8988T (cell line): ENCODE data around the gene LRP11.
"Not testable (repeated sequence)": the region's sequence is repeated elsewhere in the genome, so short reads cannot be mapped to it uniquely, and the experiment has no call there.

Experiments
- DNase-seq: peaks from one replicate; pipeline ENCODE4 v3.0.0; 2011

The LRP11 gene

DNA sequence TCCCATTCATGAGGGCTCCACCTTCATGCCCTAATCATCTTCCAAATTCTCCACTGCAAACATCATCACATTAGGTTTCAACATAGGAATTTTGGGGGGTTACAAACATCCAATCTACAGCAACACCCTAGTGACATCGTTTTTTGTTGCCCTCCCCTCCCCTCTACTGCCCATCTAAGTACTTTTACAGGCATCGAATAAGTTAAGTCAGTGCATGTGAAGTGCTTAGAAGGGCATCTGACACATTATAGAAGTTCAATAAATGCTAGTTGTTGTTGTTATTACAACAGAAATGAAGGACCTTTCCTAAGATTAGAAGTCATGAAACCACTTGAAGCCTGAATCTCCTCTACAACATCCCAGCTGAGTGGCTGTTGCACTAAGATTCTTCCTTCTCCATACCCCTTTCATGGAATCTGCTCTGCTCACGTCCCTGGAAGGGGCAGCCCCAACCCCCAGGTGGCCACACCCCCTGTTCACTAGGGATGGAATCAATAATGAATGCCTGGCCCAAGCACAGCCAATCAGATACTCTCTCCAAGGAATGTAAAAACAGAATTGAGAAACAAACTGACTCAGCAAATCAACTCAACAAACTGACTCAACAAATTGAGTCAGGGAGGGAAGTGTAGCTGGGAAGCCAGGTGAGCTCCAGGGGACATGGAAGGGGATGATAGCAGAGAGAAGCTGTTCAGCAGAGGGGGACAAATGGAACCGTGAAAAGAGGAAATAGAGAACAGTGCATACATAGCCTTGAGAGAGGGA is 3.9 kb upstream of the LRP11 start:
- DNase-seq, result no peak

DNA sequence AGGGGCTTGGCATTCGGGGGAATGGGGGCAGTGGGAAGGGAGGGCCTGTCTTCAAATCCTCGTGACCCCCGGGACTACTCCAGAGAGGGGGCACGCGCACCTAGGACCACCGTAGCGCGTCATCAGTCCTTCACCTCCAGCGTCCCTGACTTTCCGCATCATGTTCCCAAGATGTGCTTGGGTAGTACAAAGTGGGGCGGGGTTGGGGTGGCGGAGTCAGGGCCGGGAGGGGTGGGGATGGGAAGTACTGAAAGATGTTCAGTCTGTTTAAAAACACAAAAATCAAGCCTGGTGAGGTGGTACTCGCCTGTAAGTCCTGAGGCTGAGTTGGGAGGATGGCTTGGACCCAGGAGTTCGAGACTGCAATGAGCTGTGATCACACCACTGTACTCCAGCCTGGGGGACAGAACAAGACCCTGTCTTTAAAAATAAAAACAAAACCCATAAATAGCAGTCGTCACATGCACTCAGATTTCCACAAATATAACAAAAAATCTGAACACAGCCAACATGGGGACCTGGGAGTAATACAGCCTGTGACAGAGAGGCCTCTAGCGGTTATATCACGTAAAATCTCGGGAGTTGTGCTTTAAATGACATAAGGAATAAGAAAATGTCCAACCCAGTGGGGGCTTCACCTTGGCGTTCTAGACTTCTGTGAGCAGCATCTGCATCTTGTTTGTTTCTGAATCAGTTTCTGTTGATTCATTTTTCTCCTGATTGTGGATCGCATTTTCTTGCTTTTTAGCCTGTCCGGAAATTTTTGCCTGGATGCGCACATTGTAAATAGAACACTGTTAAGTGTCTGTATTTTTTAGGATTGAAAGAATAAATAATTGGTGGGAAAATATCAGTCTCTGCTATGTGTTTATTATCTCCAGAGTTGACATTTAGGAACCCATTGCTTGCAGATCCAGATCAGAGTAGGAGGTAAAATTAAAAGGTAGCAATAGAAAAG is 698 bp upstream of the LRP11 start:
- DNase-seq, result peak; percentile 51

DNA sequence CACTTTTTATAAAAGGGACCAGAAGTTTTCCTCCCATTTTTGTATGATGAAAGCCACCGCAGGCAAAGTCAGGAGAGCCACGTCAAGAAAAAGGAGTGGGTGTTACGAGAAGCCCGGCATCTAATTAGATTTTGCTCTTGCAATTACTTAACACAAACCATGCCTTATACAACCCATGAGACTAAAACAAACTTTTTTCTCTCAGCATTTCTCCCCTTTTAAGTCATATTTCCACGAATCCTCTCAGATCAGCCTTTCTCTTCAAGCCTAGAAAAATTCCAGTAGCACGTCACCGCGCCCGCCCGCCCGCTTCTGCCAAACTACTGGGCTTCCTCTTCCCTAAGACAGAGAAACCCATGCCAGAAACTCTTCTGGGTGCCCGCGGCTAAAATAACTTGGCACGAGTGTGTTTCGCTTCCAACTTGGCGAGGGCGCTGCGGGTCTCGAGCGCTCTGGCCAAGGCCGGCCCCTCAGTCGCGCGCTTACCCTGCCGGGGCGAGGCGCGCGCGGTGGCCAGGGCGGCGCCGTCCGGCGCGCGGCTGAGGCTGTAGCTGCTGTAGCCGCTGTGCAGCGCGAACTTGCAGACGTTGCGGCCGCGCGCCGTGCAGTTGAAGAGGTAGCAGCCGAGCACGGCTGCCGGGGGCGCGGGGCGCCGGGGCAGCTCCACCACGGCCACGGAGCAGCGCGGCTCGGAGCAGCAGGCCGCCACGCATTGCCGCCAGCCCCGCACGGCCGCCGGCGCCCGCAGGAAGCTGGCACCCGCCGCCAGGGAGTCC is 1.0 kb downstream of the LRP11 start:
- no peak for DNase-seq

DNA sequence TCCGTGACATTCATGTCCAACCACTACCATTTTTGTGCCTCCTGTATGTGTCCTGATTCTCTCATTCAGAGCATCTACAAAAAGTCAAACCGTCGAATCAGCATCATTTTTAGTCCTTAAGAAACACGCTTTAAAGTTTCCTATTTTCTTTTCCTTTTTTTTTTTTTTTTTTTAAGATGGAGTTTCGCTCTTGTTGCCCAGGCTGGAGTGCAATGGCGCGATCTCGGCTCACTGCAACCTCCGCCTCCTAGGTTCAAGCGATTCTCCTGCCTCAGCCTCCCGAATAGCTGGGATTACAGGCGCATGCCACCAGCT is 1.8 kb downstream of the LRP11 start:
- DNase-seq, result not testable (repeated sequence)

DNA sequence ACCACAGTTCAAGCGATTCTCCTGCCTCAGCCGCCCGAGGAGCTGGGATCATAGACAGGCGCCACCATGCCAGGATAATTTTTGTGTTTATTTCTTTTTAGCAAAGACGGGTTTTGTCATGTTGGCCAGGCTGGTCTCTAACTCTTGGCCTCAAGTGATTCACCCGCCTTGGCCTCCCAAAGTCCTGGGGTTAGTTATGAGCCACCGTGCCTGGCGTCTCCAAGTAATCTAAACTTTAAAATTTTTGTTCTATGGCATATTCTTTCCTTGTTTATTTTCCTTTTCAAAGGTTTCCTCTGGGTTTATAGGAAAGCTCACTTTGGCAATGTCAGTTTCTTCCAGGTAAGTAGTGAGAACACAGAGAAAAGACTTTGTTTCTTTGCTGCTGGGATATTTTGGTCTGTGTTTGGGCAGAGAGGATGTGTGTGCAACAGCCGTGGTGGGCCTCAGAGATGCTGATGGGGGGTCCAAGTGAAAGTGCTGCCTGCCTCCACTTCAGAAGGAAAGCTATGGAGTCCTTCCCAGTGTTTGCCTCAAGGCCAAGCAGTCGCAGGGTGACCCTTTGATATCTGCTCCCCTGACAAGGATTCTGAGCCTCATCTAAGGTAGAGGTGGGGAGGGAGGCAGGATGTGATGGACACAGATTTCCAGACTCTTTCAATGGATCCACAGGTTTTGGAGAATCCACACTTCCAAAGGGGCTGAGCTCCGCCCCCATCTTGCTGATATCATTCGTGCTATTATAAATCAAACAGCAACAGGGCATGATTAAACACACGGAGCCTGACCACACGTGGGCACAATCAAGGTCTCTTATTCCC is 2.3 kb downstream of the LRP11 start:
- no peak for DNase-seq

DNA sequence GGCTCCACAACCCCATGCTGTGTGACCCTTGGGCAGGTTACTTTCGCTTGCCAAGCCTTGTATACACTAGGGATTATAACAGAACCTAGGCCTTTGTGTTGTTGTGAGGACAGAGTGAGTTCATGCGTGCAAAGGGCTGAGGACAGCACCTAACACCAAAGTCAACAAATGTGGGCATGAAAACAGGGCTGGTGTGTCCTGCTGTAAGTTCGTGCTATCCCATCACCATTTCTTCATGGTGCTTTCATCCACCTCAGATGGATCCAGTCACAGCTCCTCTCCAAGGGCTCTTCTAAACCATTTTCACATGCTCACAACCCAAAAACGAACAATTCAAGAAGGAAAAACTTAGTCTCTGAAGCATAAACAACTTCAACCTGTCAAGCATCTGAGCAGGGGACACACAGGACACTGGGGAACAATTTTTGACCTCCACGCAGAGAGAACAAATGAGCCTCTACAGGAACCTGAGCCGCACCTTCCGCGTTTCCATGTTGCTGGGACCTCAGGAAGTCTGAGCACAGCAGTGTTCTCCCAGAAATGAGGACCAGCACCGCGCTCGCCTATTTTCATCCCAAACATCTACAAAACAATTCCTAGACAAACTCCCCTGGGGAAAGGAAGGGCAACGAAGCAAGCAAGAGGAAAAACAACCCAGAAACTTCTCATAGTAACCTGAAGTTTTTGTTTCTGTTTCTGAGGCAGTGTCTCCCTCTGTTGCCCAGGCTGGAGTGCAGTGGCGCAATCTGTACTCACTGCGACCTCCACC is 3.1 kb downstream of the LRP11 start:
- no peak for DNase-seq

DNA sequence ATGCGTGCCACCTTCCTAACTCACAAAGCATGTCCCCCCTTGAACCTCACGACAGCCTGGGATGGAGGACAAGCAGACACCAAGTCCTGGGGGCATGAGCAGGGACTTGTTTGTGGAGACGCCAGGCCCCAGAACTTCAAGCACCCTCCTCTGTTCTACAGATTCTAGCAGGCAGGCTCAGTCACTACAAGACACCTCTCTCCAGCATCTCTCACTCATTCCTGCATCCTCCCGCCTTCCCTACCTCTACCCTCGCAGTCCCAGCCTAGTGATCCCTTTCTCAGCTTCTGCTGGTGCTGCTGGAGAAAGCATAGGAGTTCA is 3.7 kb downstream of the LRP11 start:
- DNase-seq, result no peak

DNA sequence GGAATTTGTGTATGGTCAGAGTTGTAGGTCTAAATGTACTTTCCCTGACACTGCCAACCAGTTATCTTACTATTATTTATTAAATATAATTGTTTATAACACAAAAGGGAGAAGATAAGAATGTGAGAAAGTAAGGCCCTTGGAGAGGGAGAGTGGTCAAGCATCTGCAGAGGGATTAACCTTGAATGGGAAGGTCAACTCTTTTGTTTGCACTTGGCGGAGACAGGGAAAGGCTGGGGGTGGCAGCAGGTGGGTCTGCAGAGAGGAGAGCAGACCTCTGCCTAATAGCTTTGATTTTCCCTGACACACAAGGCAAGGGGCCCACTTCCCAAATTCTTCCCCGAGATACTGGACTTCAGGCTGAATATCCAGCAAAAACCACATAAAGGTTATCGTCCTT is 4.2 kb downstream of the LRP11 start:
- DNase-seq, result no peak

DNA sequence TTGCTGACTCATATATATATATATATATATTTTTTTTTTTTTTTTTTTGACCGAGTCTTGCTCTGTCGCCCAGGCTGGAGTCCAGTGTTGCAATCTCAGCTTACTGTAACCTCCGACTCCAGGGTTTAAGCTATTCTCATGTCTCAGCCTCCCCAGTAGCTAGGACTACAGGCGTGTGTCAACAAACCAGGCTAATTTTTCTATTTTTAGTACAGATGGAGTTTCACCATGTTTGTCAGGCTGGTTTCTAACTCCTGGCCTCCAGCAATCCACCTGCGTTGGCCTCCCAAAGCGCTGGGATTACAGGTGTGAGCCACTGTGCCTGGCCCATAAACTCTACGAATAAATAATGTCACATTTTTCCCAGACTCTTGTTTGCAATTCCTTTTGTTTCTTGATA is 4.8 kb downstream of the LRP11 start:
- no peak for DNase-seq

DNA sequence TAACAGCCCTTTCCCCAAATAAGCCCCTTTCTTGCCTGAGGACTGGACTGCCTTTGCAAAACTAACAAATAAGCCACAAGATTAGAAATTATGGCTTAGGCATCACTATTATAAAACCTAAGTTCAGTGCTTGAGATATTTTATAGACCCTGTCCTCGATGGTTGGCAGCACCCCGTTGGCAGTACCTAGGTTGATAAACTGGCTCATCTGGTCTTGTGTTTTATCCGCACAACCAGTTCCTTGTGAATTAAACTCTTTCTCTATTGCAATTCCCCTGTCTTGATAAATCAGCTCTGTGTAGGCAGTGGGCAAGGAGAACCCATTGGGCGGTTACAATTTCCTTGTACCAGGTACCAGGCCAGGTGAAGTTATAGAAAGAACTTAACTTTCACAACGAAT is 6.6 kb downstream of the LRP11 start:
- no peak for DNase-seq

DNA sequence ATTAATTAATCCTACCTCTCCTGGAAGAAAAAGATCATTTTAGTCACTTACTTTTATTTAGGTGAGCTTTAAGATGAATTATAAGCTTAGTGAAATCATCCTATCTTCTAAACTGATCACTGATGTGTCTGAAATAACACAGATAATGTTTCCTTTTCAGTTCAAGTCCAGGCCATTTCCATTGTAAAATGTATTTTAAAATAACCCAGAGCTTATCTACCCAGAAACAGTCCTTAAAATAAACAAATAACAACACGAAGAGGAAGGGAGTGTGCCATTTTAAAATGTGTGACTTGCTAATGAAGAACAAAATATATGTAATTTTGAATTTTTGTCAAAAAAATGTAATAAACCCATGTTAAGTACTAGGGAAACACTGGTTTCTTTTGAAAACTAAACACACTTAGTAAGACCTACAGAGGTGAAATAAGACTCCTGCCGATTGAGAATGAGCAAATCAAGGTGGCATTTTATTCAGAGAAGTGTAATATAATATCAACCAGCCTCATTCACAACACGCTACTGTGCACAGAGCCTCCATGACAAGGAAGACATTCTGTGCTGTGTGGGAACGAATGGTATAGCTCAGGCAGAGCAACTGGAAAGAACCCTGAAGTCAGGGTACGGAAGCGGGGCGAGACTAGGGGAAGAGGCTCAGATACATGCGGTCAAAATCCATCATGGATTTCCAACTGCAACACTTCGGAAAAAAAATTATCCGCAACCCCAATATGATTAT is 7.7 kb downstream of the LRP11 start:
- no peak for DNase-seq

DNA sequence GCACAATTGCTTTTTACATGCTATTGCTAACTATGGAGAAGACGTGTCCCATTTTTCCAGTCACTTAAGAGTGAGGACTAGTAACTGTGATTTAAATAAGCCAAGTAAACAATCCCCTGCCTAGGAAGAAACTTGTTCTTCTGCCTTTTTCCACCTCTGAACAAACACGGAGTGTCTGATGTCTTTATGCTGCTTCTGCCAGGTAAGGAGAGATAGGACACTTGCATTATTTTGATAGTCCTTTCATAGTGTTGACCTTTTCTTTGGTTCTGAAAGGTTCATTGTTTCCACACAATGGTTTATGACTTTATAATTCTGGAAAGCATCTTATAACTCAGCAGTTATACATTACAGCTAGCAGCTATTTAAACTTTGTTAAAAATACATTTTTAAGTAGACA is 8.4 kb downstream of the LRP11 start:
- no peak for DNase-seq

DNA sequence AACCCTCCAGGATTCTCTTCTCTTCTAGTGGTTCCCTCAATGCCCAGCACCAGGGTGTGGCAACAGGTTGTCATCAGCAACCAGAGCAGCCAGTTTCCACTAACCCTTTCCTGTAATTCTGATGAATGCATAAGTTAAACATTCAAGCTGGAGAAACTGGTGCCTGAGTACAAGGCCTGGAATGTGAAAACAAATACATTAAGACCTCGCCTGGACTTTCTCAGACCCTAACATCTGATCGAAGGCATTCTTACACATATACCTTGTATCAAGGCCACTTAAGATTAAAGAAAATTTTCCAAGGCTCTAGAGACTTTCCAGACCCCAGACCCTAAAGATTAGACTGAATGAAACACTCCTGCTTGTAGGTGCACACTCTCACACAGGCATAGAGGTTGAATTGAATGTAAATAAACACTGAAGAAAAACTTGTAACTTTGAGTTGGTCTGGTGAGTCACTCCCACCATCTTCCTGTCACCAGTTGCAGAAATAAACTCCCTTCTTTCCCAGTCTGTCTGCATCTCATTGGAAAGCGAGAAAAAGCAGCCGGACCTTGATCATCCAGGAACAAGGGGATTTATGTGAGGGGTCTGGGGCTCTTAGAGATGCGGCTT is 9.0 kb downstream of the LRP11 start:
- DNase-seq, result no peak

DNA sequence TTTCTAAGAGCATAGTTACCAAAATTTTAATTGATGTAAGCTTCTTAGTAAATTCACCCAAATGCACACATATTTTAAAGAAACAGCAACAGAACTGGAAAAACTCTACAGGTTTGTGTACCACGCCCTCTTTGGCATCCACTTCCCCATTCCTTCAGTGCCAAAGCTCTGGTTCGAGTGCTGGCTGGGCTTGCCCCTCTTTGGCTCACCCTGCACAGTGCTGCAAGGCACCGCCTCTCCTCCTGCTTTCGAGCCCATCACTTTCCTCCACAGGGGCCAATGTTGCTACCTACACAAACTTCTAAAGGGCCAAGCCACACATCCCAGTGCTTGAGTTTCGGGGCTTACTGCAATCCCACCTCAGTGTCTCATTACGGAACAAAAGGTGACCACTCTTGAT is 9.6 kb downstream of the LRP11 start:
- no peak for DNase-seq

DNA sequence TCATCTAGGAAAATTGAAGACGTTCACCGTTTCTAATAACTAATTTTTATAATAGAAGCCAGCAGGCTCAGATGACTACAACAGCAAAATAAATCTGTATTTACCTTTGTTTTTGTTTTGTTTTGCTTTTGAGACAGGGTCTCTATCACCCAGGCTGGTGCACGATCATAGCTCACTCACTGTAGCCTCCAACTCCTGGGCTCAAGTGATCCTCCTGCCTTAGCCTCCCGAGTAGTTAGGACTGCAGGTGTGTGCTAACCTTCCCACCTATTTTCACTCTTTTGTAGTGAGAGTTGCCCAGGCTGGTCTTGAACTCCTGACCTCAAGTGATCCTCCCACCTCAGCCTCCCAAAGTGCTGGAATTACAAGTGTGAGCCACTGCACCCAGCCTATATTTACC is 10.1 kb downstream of the LRP11 start:
- not testable (repeated sequence) for DNase-seq

DNA sequence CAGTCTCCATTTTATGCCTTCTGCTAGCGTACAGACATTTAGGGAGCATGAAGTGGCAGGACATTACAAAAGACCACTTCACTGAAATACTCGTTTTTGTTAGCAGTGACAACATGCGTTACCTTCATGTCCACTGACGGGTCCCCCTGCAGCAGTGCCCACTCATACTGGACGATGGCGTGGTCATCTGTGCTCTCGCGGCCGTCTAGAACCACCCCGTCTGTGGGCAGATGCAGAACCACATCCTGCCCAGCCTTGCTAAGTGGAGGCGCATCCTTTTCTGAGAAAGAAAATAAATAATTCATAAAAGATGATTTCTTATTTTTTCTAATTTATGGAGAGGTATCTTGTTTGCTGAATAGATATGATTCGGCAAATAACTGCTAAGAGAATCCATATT is 11.3 kb downstream of the LRP11 start:
- DNase-seq, result no peak

DNA sequence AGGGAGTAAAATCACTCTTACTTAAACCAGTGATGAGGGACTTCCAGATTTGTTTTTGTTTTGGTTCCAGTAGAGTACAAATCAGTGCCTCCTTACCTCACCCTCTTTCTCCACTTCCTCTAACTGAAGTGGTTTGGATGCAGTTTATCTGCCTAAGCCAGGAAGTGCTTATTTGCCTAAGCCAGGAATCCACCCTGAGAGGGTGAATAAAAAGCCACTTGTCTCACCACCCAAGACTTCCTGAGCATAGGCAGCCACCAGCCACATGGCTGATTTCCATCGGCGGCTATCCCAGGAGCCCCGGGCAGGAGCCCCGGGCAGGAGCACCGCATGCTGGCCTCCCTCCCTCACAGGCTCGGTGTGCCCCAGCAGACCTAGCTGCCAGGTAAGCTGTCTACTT is 12.0 kb downstream of the LRP11 start:
- DNase-seq, result no peak

DNA sequence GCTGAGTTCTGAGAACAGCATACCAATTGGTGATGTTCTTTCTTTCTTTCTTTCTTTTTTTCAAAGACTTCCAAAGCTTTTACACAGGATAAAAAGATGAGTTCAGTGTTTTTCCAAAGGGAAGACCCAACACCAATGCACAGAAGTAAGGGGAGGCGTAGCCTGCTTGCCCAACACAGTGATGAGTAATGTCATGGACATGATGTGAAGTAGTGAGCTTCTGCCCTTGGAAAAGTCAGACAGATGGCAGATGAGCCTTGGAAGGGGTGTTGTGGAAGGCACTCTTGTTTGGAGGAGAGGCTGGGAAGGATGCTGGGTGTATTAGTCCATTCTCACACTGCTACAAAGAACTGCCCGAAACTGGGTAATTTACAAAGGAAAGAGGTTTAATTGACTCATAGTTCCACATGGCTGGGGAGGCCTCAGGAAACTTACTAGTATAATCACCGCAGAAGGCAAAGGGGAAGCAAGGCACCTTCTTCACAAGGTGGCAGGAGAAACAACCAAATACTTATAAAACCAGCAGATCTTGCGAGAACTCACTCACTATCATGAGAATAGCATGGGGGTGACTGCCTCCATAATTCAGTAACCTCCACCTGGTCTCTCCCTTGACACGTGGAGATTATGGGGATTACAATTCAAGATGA is 12.6 kb downstream of the LRP11 start:
- no peak for DNase-seq

DNA sequence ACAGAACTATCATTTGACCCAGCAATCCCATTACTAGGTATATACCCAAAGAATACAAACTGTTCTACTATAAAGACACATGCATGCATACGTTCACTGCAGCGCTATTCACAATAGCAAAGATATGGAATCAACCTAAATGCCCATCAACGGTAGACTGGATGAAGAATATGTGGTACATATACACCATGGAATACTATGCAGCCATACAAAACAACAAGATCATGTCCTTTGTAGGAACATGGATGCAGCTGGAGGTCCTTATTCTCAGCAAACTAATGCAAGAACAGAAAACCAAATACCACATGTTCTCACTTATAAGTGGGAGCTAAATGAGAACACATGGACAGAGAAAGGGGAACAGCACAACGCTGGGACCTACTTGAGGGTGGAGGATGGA is 15.8 kb downstream of the LRP11 start:
- DNase-seq, result not testable (repeated sequence)

DNA sequence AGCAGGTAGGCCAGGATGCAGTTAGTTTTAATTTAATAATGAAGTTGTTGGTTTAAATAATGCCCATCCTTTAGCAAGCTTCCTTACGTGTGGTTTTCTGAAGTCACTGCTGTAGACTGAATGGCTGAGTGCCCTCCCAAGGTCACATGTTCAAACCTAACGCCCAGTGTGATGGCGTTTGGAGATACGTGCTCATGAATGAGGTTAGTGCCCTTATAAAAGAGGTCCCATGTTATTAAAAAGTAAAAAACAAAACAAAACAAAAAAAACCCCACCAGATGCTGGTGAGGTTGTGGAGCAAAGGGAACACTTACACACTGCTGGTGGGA is 16.3 kb downstream of the LRP11 start:
- no peak for DNase-seq

DNA sequence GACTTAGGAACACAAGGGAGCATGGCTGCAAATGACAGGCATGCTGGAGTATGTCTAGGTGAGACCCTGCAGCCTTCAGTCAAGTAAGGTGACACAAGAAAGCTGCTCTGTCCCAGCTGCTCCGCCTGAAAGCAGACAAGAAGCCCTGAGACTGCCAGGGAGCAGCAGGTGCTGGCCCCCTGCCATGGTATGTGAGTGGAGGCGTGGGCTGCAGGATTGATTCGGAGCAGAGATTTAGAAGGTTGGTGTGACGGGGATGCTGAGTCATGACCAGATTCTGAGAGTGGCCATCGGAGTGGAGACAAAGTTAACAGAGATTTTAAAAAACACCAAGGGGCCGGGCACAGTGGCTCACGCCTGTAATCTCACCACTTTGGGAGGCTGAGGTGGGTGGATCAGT is 17.8 kb downstream of the LRP11 start:
- no peak for DNase-seq
